AG10803 (cell line): ENCODE data around the gene OR1J4.

Experiments used
- DNase-seq: peaks from one replicate; pipeline ENCODE4 v3.0.0; 2010; ENCODE audit warnings: low read depth
- H3K4me3 ChIP-seq: 2 replicates; pipeline ENCODE4 v1.5.1; 2011; ENCODE audit warnings: mild to moderate bottlenecking, low read length, control low read depth
- CTCF ChIP-seq: conservative IDR thresholded peaks from 2 replicates; pipeline ENCODE4 v1.5.1; 2011; ENCODE audit warnings: mild to moderate bottlenecking, low read length, control low read depth, inconsistent platforms

The OR1J4 gene

GRCh38 chr9:122538757-122539156 lies 19.8 kb downstream of the OR1J4 start:
- no peak overlapping the region for H3K4me3 ChIP-seq
- DNase-seq: no peak
- no peak for TF ChIP-seq CTCF

- no peak for TF ChIP-seq CTCF
- no peak for DNase-seq
- H3K4me3 ChIP-seq: no peak overlapping the region
Observed at GRCh38 chr9:122546196-122546595, 27.3 kb downstream of the OR1J4 start.

- no peak for TF ChIP-seq CTCF
- no peak overlapping the region for H3K4me3 ChIP-seq
- no peak for DNase-seq
Observed at GRCh38 chr9:122551371-122551770, 32.4 kb downstream of the OR1J4 start.

- no peak within 1 kb of the TSS for H3K4me3 ChIP-seq
- no peak for DNase-seq
- TF ChIP-seq CTCF: no peak
Observed at GRCh38 chr9:122552812-122553211, 33.9 kb downstream of the OR1J4 start, which contains the start of gene OR1N2. Gene OR1N2 (plus strand): TSS chr9:122553112. CDS start chr9:122553212, 100 bp downstream.

- no peak overlapping the region for H3K4me3 ChIP-seq
- no peak for TF ChIP-seq CTCF
- no peak for DNase-seq
Observed at GRCh38 chr9:122561446-122561845, 42.5 kb downstream of the OR1J4 start.

- TF ChIP-seq CTCF: no peak
- H3K4me3 ChIP-seq: no peak overlapping the region
- DNase-seq: no peak
Observed at GRCh38 chr9:122562134-122562760, 43.3 kb downstream of the OR1J4 start.

- no peak overlapping the region for H3K4me3 ChIP-seq
- no peak for DNase-seq
- no peak for TF ChIP-seq CTCF
Observed at GRCh38 chr9:122567901-122568300, 49.0 kb downstream of the OR1J4 start.
